ENCODE data around the gene BRD9. TPM values are rescaled to one million over a fixed set of nuclear protein-coding genes. Genes with fewer than 3 reads are reported as not detected.

BRD9 gene
- total and polyA plus RNA-seq, 2 donors (not counting 3 experiments of a cell fraction or from before 2014, with no cell fraction given), result 17.6 to 67.6 TPM

- TF ChIP-seq POLR2A (IDR thresholded peaks at IDR 0.05; ENCODE audit: low read depth, low read length) (no peak), JUN (IDR thresholded peaks at IDR 0.05; ENCODE audit: borderline replicate concordance, insufficient read depth, insufficient read length, low read depth) (no peak), FOS (IDR thresholded peaks at IDR 0.05; ENCODE audit: borderline replicate concordance, insufficient read depth, low read length) (no peak), EZH2 (IDR thresholded peaks at IDR 0.05; ENCODE audit: borderline replicate concordance, low read depth, low read length, severe bottlenecking) (no peak), GATA2 (IDR thresholded peaks at IDR 0.05; ENCODE audit: insufficient read depth, insufficient read length, low read depth, low read length) (no peak), POLR2AphosphoS5 (IDR thresholded peaks at IDR 0.05; ENCODE audit: insufficient read depth, low read depth, low read length) (no peak), CTCF (IDR thresholded peaks at IDR 0.05; ENCODE audit: extremely low read depth in 1 of 2, insufficient read depth in 1 of 2, low read depth in 1 of 2, low read length in 2 of 2) (no peak)
- TF ChIP-seq, protein P1, sequence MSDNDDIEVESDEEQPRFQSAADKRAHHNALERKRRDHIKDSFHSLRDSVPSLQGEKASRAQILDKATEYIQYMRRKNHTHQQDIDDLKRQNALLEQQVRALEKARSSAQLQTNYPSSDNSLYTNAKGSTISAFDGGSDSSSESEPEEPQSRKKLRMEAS (IDR thresholded peaks at IDR 0.05; ENCODE audit: insufficient read depth, insufficient read length), result no peak
- dilution Hi-C loops (cut with MboI; ENCODE audit: extremely low pct_ligation_motif_present, low sequenced_read_pairs) (no loop called here), intact Hi-C loops (cut with micrococcal nuclease) (no loop called here)
- Histone ChIP-seq H3K9me1 (replicated peaks; ENCODE audit: control insufficient read depth, extremely low read depth, insufficient read depth, low read length) (no peaks in the 10 kb centered on the region), H3K9me3 (replicated peaks; ENCODE audit: control insufficient read depth, insufficient read depth, low read length) (no peaks in the 10 kb centered on the region), H2AFZ (ENCODE audit: low read depth, low read length) (no peak overlapping the region), H4K20me1 (replicated peaks; ENCODE audit: control insufficient read depth, extremely low read depth, insufficient read depth, low read length) (no peaks in the 10 kb centered on the region), H3K36me3 (ENCODE audit: control insufficient read depth in 2 of 2, extremely low read depth in 1 of 2, insufficient read depth in 2 of 2, low read length in 2 of 2) (no peaks in the 10 kb centered on the region), H3K9ac (replicated peaks; ENCODE audit: extremely low read depth, insufficient read depth, low read length) (no peak overlapping the region), H3K4me1 (ENCODE audit: control insufficient read depth, extremely low read depth, insufficient read depth, low read length) (no peaks in the 10 kb centered on the region), H3K27me3 (ENCODE audit: control insufficient read depth in 2 of 2, insufficient read depth in 2 of 2, low read length in 2 of 2) (no peaks in the 10 kb centered on the region), H3K4me2 (ENCODE audit: insufficient read depth, low read length) (no peak overlapping the region), H3K4me3 (replicated peaks in 1 of 3; ENCODE audit: insufficient read depth in 1 of 3, low read depth in 1 of 3, low read length in 3 of 3) (no peak overlapping the region), H3K79me2 (ENCODE audit: control insufficient read depth, insufficient read depth, low read length) (no peaks in the 10 kb centered on the region), H3K27ac (ENCODE audit: insufficient read depth, low read depth, low read length) (no peak overlapping the region)
- DNase-seq (ENCODE audit: low read depth, low spot score) (no peak), FAIRE-seq (no peak)
- ChIA-PET CTCF (no interaction called here), POLR2A (no interaction called here)
- no TSS peak for BruUV-seq (replicated peaks)
Measured at GRCh38 chr5:852018-852417, 40.6 kb downstream of the BRD9 start.

Measured in endothelial cell of umbilical vein (primary cell).